DOHH2 (cell line): ENCODE data around the gene TAS2R30.

Experiments used
- EZH2phosphoT487 ChIP-seq: fragments of 200-600 bp; sonication (generic); IDR thresholded peaks from 2 replicates; pipeline ENCODE4 v1.6.1; 2017; ENCODE audit warnings: borderline replicate concordance, mild to moderate bottlenecking, antibody characterized with exemption, low read length, moderate library complexity, mixed read lengths
- TF ChIP-seq, protein P1 (sequence below): fragments of 200-600 bp; sonication (generic); IDR thresholded peaks from one replicate; pipeline ENCODE4 v1.5.1; 2014; ENCODE audit warnings: antibody characterized with exemption, mild to moderate bottlenecking, low read depth, low read length; ENCODE audit not compliant: poor library complexity, severe bottlenecking

DNA sequence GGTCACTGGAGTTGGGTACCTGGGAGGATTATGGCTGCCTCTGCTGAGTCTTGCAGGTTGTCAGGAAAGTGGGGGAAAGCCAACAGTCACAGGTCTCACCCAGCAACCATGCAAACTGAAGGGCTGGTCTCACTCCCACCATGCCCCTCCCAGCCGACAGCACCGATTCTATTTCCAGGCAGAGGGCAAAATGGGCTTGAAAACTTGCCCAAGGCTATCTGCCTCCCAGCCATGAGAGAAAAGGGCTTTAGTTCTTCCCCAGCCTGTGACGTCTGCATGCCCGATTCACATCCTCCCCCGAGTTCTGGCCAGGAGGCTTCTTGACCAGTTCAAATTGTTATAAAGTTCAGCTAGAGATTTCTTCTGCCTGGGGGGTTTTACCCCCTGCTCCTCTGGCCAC lies 9.9 kb upstream of the TAS2R30 start:
- TF ChIP-seq, protein P1, sequence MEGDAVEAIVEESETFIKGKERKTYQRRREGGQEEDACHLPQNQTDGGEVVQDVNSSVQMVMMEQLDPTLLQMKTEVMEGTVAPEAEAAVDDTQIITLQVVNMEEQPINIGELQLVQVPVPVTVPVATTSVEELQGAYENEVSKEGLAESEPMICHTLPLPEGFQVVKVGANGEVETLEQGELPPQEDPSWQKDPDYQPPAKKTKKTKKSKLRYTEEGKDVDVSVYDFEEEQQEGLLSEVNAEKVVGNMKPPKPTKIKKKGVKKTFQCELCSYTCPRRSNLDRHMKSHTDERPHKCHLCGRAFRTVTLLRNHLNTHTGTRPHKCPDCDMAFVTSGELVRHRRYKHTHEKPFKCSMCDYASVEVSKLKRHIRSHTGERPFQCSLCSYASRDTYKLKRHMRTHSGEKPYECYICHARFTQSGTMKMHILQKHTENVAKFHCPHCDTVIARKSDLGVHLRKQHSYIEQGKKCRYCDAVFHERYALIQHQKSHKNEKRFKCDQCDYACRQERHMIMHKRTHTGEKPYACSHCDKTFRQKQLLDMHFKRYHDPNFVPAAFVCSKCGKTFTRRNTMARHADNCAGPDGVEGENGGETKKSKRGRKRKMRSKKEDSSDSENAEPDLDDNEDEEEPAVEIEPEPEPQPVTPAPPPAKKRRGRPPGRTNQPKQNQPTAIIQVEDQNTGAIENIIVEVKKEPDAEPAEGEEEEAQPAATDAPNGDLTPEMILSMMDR: no peak
- TF ChIP-seq EZH2phosphoT487: no peak
